K562 (cell line): ENCODE measurements around the gene PHLDA3. TPM values are rescaled to one million over a fixed set of nuclear protein-coding genes. Genes with fewer than 3 reads are reported as not detected.
A peak's percentile ranks its signal among the peaks of the same experiment; 100 is the strongest.

Experiments used
- ATAC-seq: fragments of 200-7000 bp; cut with Tn5 transposase; 3 replicates; pipeline ENCODE4 v1.9.1; 2020; ENCODE audit warnings: moderate library complexity
- BruUV-seq: library from RNA; stranded (reverse); fragments of 400-500 nt; replicated peaks from 2 replicates; lab custom pipeline; 2021; lab: Mats Ljungman, UMichigan
- CTCF ChIA-PET: fragments of 300-600 bp; formaldehyde crosslinking; extraction: SDS; loops from one replicate; lab custom pipeline; 2021; ENCODE audit warnings: low intra/inter-chr PET ratio; lab: Yijun Ruan, JAX
- POLR2A ChIA-PET: fragments of 300-600, 350-650 bp; sonication (Branson Sonifier 250); formaldehyde crosslinking; extraction: SDS; loops from one replicate; lab custom pipeline; 2021; ENCODE audit warnings: antibody characterized with exemption, inconsistent platforms; lab: Yijun Ruan, JAX
- DNase-seq, 4 experiments: peaks; one replicate each; pipeline versions ENCODE4 v3.0.0 to v3.0.0-alpha.2; 2011 to 2018; ENCODE audit warnings: low spot score in 3 of 4, mixed read lengths in 3 of 4; ENCODE audit errors: extremely low read depth in 1 of 4
- FAIRE-seq: peaks from 2 replicates; lab custom pipeline; 2011; peaks lifted over from hg19 to GRCh38; lab: Jason Lieb, UNC
- H2AFZ ChIP-seq: 2 replicates; pipeline ENCODE4 v1.6.0; 2011; ENCODE audit warnings: low read depth, low read length, control low read depth, inconsistent platforms
- H3K27ac ChIP-seq: fragments of 200-600 bp; 3 replicates; pipeline ENCODE4 v1.8.0; 2011; ENCODE audit warnings: low read depth, mild to moderate bottlenecking, control low read depth, inconsistent platforms, low read length, moderate library complexity, mixed read lengths; ENCODE audit errors: extremely low read depth
- H3K27me3 ChIP-seq, 2 experiments: fragments of 300-600 bp in 1 of 2; 2 replicates in 1 of 2; 3 replicates in 1 of 2; pipeline versions ENCODE4 v1.6.0 to v1.8.0; 2011; ENCODE audit warnings: inconsistent platforms in 2 of 2, low read length in 2 of 2, mild to moderate bottlenecking in 1 of 2, mixed read lengths in 1 of 2, moderate library complexity in 1 of 2; ENCODE audit not compliant: control insufficient read depth in 2 of 2, insufficient read depth in 2 of 2
- H3K36me3 ChIP-seq: fragments of 300-600 bp; 3 replicates; pipeline ENCODE4 v1.8.0; 2011; ENCODE audit warnings: mild to moderate bottlenecking, low read length, inconsistent platforms; ENCODE audit not compliant: control insufficient read depth, insufficient read depth
- H3K4me1 ChIP-seq, 2 experiments: fragments of 200-600 bp in 1 of 2; replicated peaks in 1 of 2; 2 replicates in 1 of 2; 3 replicates in 1 of 2; pipeline versions ENCODE4 v1.5.1 to v1.8.0; 2011; ENCODE audit warnings: inconsistent platforms in 2 of 2, low read length in 2 of 2, mild to moderate bottlenecking in 1 of 2, mixed read lengths in 1 of 2, moderate library complexity in 1 of 2; ENCODE audit not compliant: control insufficient read depth in 2 of 2, insufficient read depth in 2 of 2
- H3K4me2 ChIP-seq: 2 replicates; pipeline ENCODE4 v1.6.1; 2011; ENCODE audit warnings: low read length, control low read depth, inconsistent platforms, mixed read lengths; ENCODE audit not compliant: insufficient read depth
- H3K4me3 ChIP-seq: fragments of 200-600 bp; sonication (generic), shearing (Covaris generic); 2 replicates; pipeline ENCODE4 v1.5.1; 2016; ENCODE audit warnings: control low read depth, inconsistent platforms
- H3K79me2 ChIP-seq: fragments of 200-600 bp; 3 replicates; pipeline ENCODE4 v1.8.0; 2011; ENCODE audit warnings: low read length, inconsistent platforms; ENCODE audit not compliant: control insufficient read depth, insufficient read depth
- H3K9ac ChIP-seq, 2 experiments: 2 replicates each; pipeline versions ENCODE4 v1.6.0 to v1.6.1; 2011; ENCODE audit warnings: low read depth in 2 of 2, low read length in 2 of 2, control low read depth in 1 of 2, inconsistent platforms in 1 of 2, mild to moderate bottlenecking in 1 of 2, mixed read lengths in 1 of 2; ENCODE audit not compliant: insufficient read depth in 1 of 2
- H3K9me1 ChIP-seq: one replicate; pipeline ENCODE4 v1.6.0; 2011; ENCODE audit warnings: inconsistent platforms, mild to moderate bottlenecking, low read length, moderate library complexity; ENCODE audit not compliant: control insufficient read depth, insufficient read depth
- H3K9me3 ChIP-seq: replicated peaks from 2 replicates; pipeline ENCODE4 v1.5.1; 2011; ENCODE audit warnings: low read depth, low read length, inconsistent platforms; ENCODE audit not compliant: control insufficient read depth, insufficient read depth
- H4K20me1 ChIP-seq: replicated peaks from 2 replicates; pipeline ENCODE4 v1.6.1; 2011; ENCODE audit warnings: low read length, inconsistent platforms, mixed read lengths; ENCODE audit not compliant: control insufficient read depth, insufficient read depth
- ATF3 ChIP-seq, 2 experiments: fragments of 450-650 bp in 1 of 2; sonication (generic) in 1 of 2; formaldehyde crosslinking in 1 of 2; IDR thresholded peaks in 1 of 2; conservative IDR thresholded peaks in 1 of 2; 2 replicates each; pipeline versions ENCODE4 v1.6.1 to v1.8.1; 2016 to 2023; ENCODE audit warnings: mild to moderate bottlenecking in 2 of 2, moderate library complexity in 2 of 2, inconsistent platforms in 1 of 2, missing genetic modification reagents in 1 of 2
- BCOR ChIP-seq: fragments of 450-650 bp; IDR thresholded peaks from 2 replicates; pipeline ENCODE4 v1.6.1; 2016
- CEBPG ChIP-seq, 3 experiments: fragments of 200-800 bp in 1 of 3; sonication (Bioruptor generic) in 1 of 3; sonication (generic) in 1 of 3; formaldehyde crosslinking in 1 of 3; IDR thresholded peaks in 2 of 3; conservative IDR thresholded peaks in 1 of 3; 2 replicates each; pipeline versions ENCODE4 v1.6.1 to v1.8.0; 2016 to 2022; ENCODE audit warnings: missing compliant biosample characterization in 2 of 3, missing genetic modification characterization in 2 of 3, mild to moderate bottlenecking in 1 of 3, missing genetic modification reagents in 1 of 3
- CHD4 ChIP-seq: fragments of 200-600 bp; sonication (generic); IDR thresholded peaks from 3 replicates; pipeline ENCODE4 v1.6.1; 2012; ENCODE audit warnings: low read depth, mild to moderate bottlenecking, mixed read lengths, low read length, inconsistent platforms; ENCODE audit not compliant: insufficient read depth, insufficient replicate concordance, poor library complexity, severe bottlenecking
- FOSL1 ChIP-seq: fragments of 200-800 bp; sonication (Bioruptor generic); conservative IDR thresholded peaks from 2 replicates; pipeline ENCODE4 v1.6.1; 2016; ENCODE audit warnings: missing genetic modification characterization, missing compliant biosample characterization
- GABPA ChIP-seq: fragments of 200-800 bp; sonication (Bioruptor generic); conservative IDR thresholded peaks from 2 replicates; pipeline ENCODE4 v1.6.1; 2016; ENCODE audit warnings: low read depth, missing genetic modification characterization, missing compliant biosample characterization
- JUND ChIP-seq, 2 experiments: IDR thresholded peaks; 2 replicates in 1 of 2; 3 replicates in 1 of 2; pipeline ENCODE4 v1.6.1; 2011; ENCODE audit warnings: borderline replicate concordance in 2 of 2, low read depth in 2 of 2, low read length in 2 of 2, improper control_type of control experiment in 1 of 2, missing biosample characterization in 1 of 2, missing genetic modification characterization in 1 of 2, missing genetic modification reagents in 1 of 2
- KDM1A ChIP-seq, 2 experiments: fragments of 450-650 bp; IDR thresholded peaks; 2 replicates each; pipeline ENCODE4 v1.6.1; 2016; ENCODE audit warnings: mild to moderate bottlenecking in 2 of 2
- MEIS2 ChIP-seq: fragments of 450-650 bp; IDR thresholded peaks from 2 replicates; pipeline ENCODE4 v1.6.1; 2014; ENCODE audit warnings: mild to moderate bottlenecking; ENCODE audit not compliant: partially characterized antibody
- POLR2G ChIP-seq: fragments of 200-400 bp; formaldehyde crosslinking; IDR thresholded peaks from 2 replicates; pipeline ENCODE4 v1.6.1; 2017; ENCODE audit warnings: low read depth, mild to moderate bottlenecking, antibody characterized with exemption, low read length, moderate library complexity
- VEZF1 ChIP-seq: fragments of 200-800 bp; sonication (Bioruptor generic); IDR thresholded peaks from 2 replicates; pipeline ENCODE4 v1.6.1; 2017; ENCODE audit warnings: missing genetic modification characterization, missing compliant biosample characterization
- ZNF175 ChIP-seq: fragments of 200-800 bp; sonication (Bioruptor generic); IDR thresholded peaks from 2 replicates; pipeline ENCODE4 v1.6.1; 2016; ENCODE audit warnings: low read depth, mild to moderate bottlenecking, missing genetic modification characterization, missing compliant biosample characterization
- WGBS: fragments of 100-300 bp; shearing (Covaris generic); methylation state at CpG from one replicate; pipeline ENCODE4 v1.1.6; 2016; ENCODE audit warnings: low coverage, mixed read lengths; ENCODE audit not compliant: insufficient coverage; ENCODE audit errors: missing lambda C conversion rate; 5-methylcytosine and 5-hydroxymethylcytosine counted together
- in situ Hi-C: fragments of 300-500 bp; cut with MboI; formaldehyde crosslinking; loops from 4 replicates; pipeline ENCODE4 v1.15.0; 2018; ENCODE audit warnings: inconsistent platforms, mixed read lengths
- intact Hi-C: fragments of 100-400 bp; cut with micrococcal nuclease; formaldehyde crosslinking; loops from 2 replicates; pipeline ENCODE4 v1.14.2; 2022
- polyA plus RNA-seq, 8 experiments: library from polyadenylated mRNA; depleted of rRNA in 4 of 8; stranded (reverse) in 5 of 8; unstranded in 3 of 8; fragments of >200 nt; fragmentation: Nextera tagmentation in 2 of 8; fragmentation: Illumina TruSeq in 1 of 8; extraction: Ambion mirVana in 2 of 8; extraction: Trizol in 1 of 8; gene quantifications; 2 replicates each; pipeline versions ENCODE4 v1.2.1 to v1.2.3, GENCODE V29; 2011 to 2014; ENCODE audit warnings: inconsistent platforms in 1 of 8, missing spikeins in 1 of 8
- total RNA-seq, 7 experiments: library from RNA; depleted of rRNA in 6 of 7; stranded (reverse); fragments of >200 nt in 6 of 7; fragmentation: Illumina TruSeq in 2 of 7; extraction: Trizol in 2 of 7; gene quantifications; 2 replicates each; pipeline versions ENCODE4 v1.2.1 to v1.2.3, GENCODE V29; 2011 to 2021; ENCODE audit warnings: low replicate concordance in 1 of 7

The PHLDA3 gene
- total and polyA plus RNA-seq, 9 of the 15 experiments (the other 6 are each of a cell fraction or from before 2014, with no cell fraction given): 0.11 to 0.27 TPM; not detected in 7

- no peaks in the 10 kb centered on the region for H3K79me2 ChIP-seq
- POLR2A ChIA-PET: interaction anchor here (1.2 to 1.8 kb wide), 3 partner anchors 12 to 15 kb away, joined by 3 to 6 read pairs (median 4); no protein-coding TSS in a partner anchor
- H3K4me1 ChIP-seq: peaks cover 0 to 3% of the 10 kb centered on the region in 2 experiments; a peak in 4 of 5 replicates
- peak overlapping the region in 1 of 2 experiments; percentile 66; a peak in 2 of 4 replicates for H3K9ac ChIP-seq
- H3K36me3 ChIP-seq: no peaks in the 10 kb centered on the region
- H4K20me1 ChIP-seq: no peaks in the 10 kb centered on the region
- ATAC-seq (no peak), FAIRE-seq (no peak), DNase-seq (no peak)
- no peaks in the 10 kb centered on the region for H3K9me1 ChIP-seq
- no peak overlapping the region for H3K4me2 ChIP-seq
- BruUV-seq: no TSS peak
- no peak overlapping the region for H3K27ac ChIP-seq
- WGBS: 47% methylated on average over 12 of the region's 12 CpGs
- intact Hi-C loops: no loop called here
- no peak overlapping the region for H3K4me3 ChIP-seq
- in situ Hi-C loops: no loop called here
- H2AFZ ChIP-seq: no peak overlapping the region
- no peaks in the 10 kb centered on the region; a peak in 1 of 5 replicates for H3K27me3 ChIP-seq
- H3K9me3 ChIP-seq: no peaks in the 10 kb centered on the region
- CTCF ChIA-PET: no interaction called here
- TF ChIP-seq KDM1A (IDR thresholded peaks at IDR 0.05): peak; percentile 33 to 34; a peak in 1 of 4 replicates
- peak; percentile 39; the same call in 1 of the 2 replicates for TF ChIP-seq GABPA (tag)
- peak; percentile 69 for TF ChIP-seq VEZF1 (CRISPR knock-in tag)
- TF ChIP-seq CEBPG (CRISPR knock-in tag; IDR thresholded peaks at IDR 0.05): peak; percentile 32; the same call in 1 of the 2 replicates
- peak; percentile 22 to 62; a peak in 2 of 4 replicates for TF ChIP-seq CEBPG (tag; conservative IDR thresholded peaks at IDR 0.05 in 1 of 2, IDR thresholded peaks at IDR 0.05 in 1 of 2)
- TF ChIP-seq FOSL1 (tag): peak; percentile 81
- TF ChIP-seq POLR2G: no peak
- TF ChIP-seq ZNF175 (CRISPR knock-in tag): peak; percentile 76
- TF ChIP-seq JUND (IDR thresholded peaks at IDR 0.05; ENCODE audit: borderline replicate concordance, low read depth, low read length): 0 out of 2 replicates have a peak, but pooled peaks have one; percentile 11
- TF ChIP-seq JUND (tag; IDR thresholded peaks at IDR 0.05; ENCODE audit: borderline replicate concordance, low read depth, low read length): no peak
- peak; percentile 31 for TF ChIP-seq MEIS2
- TF ChIP-seq BCOR: 0 out of 2 replicates have a peak, but pooled peaks have one; percentile 27
- TF ChIP-seq CHD4: peak; percentile 54
- TF ChIP-seq ATF3 (IDR thresholded peaks at IDR 0.05): peak; percentile 22; the same call in 1 of the 2 replicates
- TF ChIP-seq ATF3 (CRISPR knock-in tag; conservative IDR thresholded peaks at IDR 0.05): no peak
Observed at GRCh38 chr1:201488830-201489589, 20.0 kb upstream of the PHLDA3 start.
